GM18873 (cell line): ENCODE results near the gene TRABD2B.

ENCODE experiments used
- ATAC-seq: cut with Tn5 transposase; IDR thresholded peaks from one replicate; pipeline ENCODE4 v1.9.1; 2021; ENCODE audit warnings: mild to moderate bottlenecking, moderate library complexity, moderate number of reproducible peaks; ENCODE audit not compliant: unreplicated experiment, low FRiP score

Gene TRABD2B

GRCh38 chr1:47713975-47714767 lies 283.0 kb downstream of the TRABD2B start:
- no peak for ATAC-seq

DNA sequence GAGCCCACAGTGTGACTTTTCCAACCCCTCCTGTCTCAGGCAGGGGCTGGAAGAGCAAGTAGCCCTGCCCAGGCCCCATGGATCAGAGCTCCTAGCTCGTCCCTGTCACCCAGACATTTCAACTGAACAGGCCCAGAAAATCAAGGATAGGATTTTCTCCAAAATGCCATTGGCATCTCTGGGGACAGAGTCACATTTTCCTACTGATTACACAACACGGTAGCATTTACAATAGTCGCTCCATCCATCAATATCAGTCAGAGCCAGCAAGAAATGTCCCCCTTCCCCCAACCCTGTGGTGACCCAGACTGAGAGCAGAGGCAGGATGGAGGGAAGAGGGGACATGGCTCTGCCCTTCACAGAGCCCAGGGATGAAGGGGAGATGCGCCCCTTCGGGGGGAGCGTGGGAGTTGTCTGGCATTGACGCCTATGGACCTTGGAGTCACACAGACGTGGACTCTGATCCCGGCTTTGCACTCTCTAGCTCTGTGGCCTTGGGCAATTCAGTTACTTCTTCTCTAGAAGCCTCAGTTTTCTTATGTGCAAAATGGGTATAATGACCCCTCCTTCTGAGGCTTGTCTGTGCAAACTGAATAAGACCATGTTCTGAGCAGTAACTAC lies 283.7 kb downstream of the TRABD2B start:
- no peak for ATAC-seq

GRCh38 chr1:47712596-47713299 lies 284.4 kb downstream of the TRABD2B start:
- no peak for ATAC-seq

GRCh38 chr1:47711848-47712492 lies 285.2 kb downstream of the TRABD2B start:
- no peak for ATAC-seq

GRCh38 chr1:47711184-47711847 lies 285.9 kb downstream of the TRABD2B start:
- no peak for ATAC-seq
